ENCODE measurements around the gene GPR146. TPM values are rescaled to one million over a fixed set of nuclear protein-coding genes. Genes with fewer than 3 reads are reported as not detected.

The GPR146 gene
- total RNA-seq, 1 experiment from 2014 or later: 2.9 TPM

DNA sequence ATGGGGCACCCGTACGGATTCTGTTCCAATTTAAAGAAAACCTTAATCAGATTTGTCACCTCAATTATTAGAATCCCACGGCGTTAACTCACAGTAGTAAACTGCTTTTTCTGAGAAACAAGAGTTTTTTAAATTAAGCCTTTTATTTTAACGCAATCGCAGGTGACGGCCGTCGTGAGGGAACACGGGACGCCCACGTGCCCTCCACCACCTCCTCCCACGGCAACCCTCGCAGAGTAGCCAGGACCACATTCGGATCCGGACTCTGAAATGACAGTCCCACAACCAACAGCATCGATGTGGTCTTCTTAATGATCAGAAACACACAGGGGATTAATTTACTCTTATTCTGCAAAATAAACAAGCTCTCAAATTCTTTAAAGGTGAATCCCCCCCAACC is 22.0 kb upstream of the GPR146 start:
- in situ Hi-C loops (cut with HindIII; ENCODE audit: low pct_unique_long_range_greater_than_20kb, low sequenced_read_pairs): no loop called here
- ChIA-PET POLR2A (no interaction called here), CTCF (no interaction called here)
- H3K27ac ChIP-seq (ENCODE audit: low read length): no peak overlapping the region
- H3K27me3 ChIP-seq (ENCODE audit: control insufficient read depth, insufficient read depth, low read length): no peaks in the 10 kb centered on the region
- no peak for DNase-seq (ENCODE audit: low read depth, low spot score)
- H3K4me1 ChIP-seq (ENCODE audit: control insufficient read depth, insufficient read depth, low read length): peaks cover 17% of the 10 kb centered on the region
- TF ChIP-seq POLR2AphosphoS5 (IDR thresholded peaks at IDR 0.05; ENCODE audit: low read depth, low read length) (no peak), SIN3A (IDR thresholded peaks at IDR 0.05; ENCODE audit: borderline replicate concordance, insufficient read depth, low read depth, low read length) (no peak), TCF7L2 (IDR thresholded peaks at IDR 0.05; ENCODE audit: low read depth, low read length) (no peak), REST (IDR thresholded peaks at IDR 0.05; ENCODE audit: insufficient read depth in 1 of 2, low read depth in 2 of 2, low read length in 1 of 2) (no peak), CTCF (IDR thresholded peaks at IDR 0.05) (no peak)
- H3K36me3 ChIP-seq (ENCODE audit: control insufficient read depth, insufficient read depth, low read length): peaks cover 4% of the 10 kb centered on the region; the same call in 1 of the 2 replicates
- BruUV-seq (replicated peaks): no TSS peak
- no peaks in the 10 kb centered on the region for H3K9me3 ChIP-seq (ENCODE audit: control insufficient read depth, insufficient read depth, low read depth, low read length)
- intact Hi-C loops (cut with micrococcal nuclease; ENCODE audit: unreplicated experiment): no loop called here
- H3K4me3 ChIP-seq (ENCODE audit: low read depth in 2 of 2, low read length in 2 of 2): no peak overlapping the region
- no peak for ATAC-seq

DNA sequence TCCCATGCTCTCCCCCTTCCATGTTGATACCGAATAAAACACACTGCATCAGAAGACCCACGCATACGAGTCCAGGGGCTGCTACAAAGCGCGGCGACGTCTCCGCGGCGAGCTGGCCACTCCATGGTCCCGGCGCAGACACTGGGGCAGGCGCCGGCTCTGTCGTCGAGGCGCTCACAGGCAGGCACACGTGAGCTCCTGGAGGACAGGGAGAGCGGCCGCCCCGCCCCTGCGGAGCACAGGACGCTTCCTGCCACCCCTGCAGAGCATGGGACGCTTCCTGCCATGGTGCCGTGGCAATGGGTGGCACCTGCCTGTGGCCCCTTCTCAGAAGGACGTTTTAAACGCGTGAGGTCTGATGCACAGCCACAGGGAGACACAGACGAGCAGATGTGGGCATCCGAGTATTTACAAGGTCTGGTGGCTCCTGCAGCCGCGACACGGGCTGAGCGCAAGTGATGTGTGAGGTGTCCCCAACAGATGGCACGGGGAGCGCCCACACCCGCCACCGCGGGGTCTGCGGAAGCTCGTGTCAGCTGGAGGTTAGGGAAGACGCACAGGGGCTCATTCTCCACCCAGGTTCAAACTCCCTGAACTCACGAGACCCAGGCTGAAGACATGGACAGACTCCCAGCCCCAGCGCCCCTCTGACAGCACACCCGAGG is 21.4 kb upstream of the GPR146 start:
- Histone ChIP-seq H3K4me1 (ENCODE audit: control insufficient read depth, insufficient read depth, low read length) (peaks cover 17% of the 10 kb centered on the region), H3K9me3 (ENCODE audit: control insufficient read depth, insufficient read depth, low read depth, low read length) (no peaks in the 10 kb centered on the region), H3K27ac (ENCODE audit: low read length) (no peak overlapping the region), H3K36me3 (ENCODE audit: control insufficient read depth, insufficient read depth, low read length) (peaks cover 4% of the 10 kb centered on the region; the same call in 1 of the 2 replicates), H3K27me3 (ENCODE audit: control insufficient read depth, insufficient read depth, low read length) (no peaks in the 10 kb centered on the region), H3K4me3 (ENCODE audit: low read depth in 2 of 2, low read length in 2 of 2) (no peak overlapping the region)
- no TSS peak for BruUV-seq (replicated peaks)
- CTCF ChIA-PET: no interaction called here
- POLR2A ChIA-PET: no interaction called here
- no peak for DNase-seq (ENCODE audit: low read depth, low spot score)
- no peak for TF ChIP-seq TCF7L2 (IDR thresholded peaks at IDR 0.05; ENCODE audit: low read depth, low read length)
- no peak for TF ChIP-seq CTCF (IDR thresholded peaks at IDR 0.05)
- TF ChIP-seq REST (IDR thresholded peaks at IDR 0.05; ENCODE audit: insufficient read depth in 1 of 2, low read depth in 2 of 2, low read length in 1 of 2): no peak
- no peak for TF ChIP-seq POLR2AphosphoS5 (IDR thresholded peaks at IDR 0.05; ENCODE audit: low read depth, low read length)
- TF ChIP-seq SIN3A (IDR thresholded peaks at IDR 0.05; ENCODE audit: borderline replicate concordance, insufficient read depth, low read depth, low read length): no peak
- no peak for ATAC-seq
- intact Hi-C loops (cut with micrococcal nuclease; ENCODE audit: unreplicated experiment) (no loop called here), in situ Hi-C loops (cut with HindIII; ENCODE audit: low pct_unique_long_range_greater_than_20kb, low sequenced_read_pairs) (no loop called here)

Data from Panc1 (cell line).